GM23338 (cell line): ENCODE data around the gene AKNAD1. TPM values are rescaled to one million over a fixed set of nuclear protein-coding genes. Genes with fewer than 3 reads are reported as not detected.

Experiments
- ATAC-seq: fragments of 200-7000 bp; cut with Tn5 transposase; 3 replicates; pipeline ENCODE4 v1.9.1; 2020
- DNase-seq: peaks from one replicate; pipeline ENCODE4 v3.0.0-alpha.2; 2015; ENCODE audit warnings: low spot score
- H2AFZ ChIP-seq: fragments of 200-600 bp; sonication (generic); 2 replicates; pipeline ENCODE4 v1.8.0; 2016; ENCODE audit warnings: antibody characterized with exemption, mild to moderate bottlenecking, moderate library complexity
- H3F3A ChIP-seq: fragments of 200-600 bp; sonication (generic); replicated peaks from 2 replicates; pipeline ENCODE4 v1.8.0; 2017; ENCODE audit warnings: antibody characterized with exemption, mixed run types, low read depth
- H3K27ac ChIP-seq: fragments of 200-600 bp; sonication (generic); 2 replicates; pipeline ENCODE4 v1.6.1; 2016; ENCODE audit warnings: low read depth
- H3K27me3 ChIP-seq: fragments of 200-600 bp; sonication (generic); 2 replicates; pipeline ENCODE4 v1.8.0; 2016; ENCODE audit warnings: mild to moderate bottlenecking, mixed run types, moderate library complexity; ENCODE audit not compliant: insufficient read depth
- H3K36me3 ChIP-seq: fragments of 200-600 bp; sonication (generic); 2 replicates; pipeline ENCODE4 v1.8.0; 2016; ENCODE audit warnings: mild to moderate bottlenecking; ENCODE audit not compliant: insufficient read depth
- H3K4me1 ChIP-seq: fragments of 200-600 bp; sonication (generic); 2 replicates; pipeline ENCODE4 v1.8.0; 2016; ENCODE audit warnings: mild to moderate bottlenecking, moderate library complexity; ENCODE audit not compliant: insufficient read depth
- H3K4me2 ChIP-seq: fragments of 200-600 bp; sonication (generic); 2 replicates; pipeline ENCODE4 v1.7.1; 2017; ENCODE audit warnings: mixed run types
- H3K4me3 ChIP-seq: fragments of 200-600 bp; sonication (generic); 2 replicates; pipeline ENCODE4 v1.6.1; 2016; ENCODE audit warnings: mixed run types
- H3K79me2 ChIP-seq: fragments of 200-600 bp; sonication (generic); replicated peaks from 2 replicates; pipeline ENCODE4 v1.8.0; 2017; ENCODE audit warnings: mild to moderate bottlenecking; ENCODE audit not compliant: insufficient read depth
- H3K9me2 ChIP-seq: fragments of 200-600 bp; sonication (generic); 2 replicates; pipeline ENCODE4 v1.8.0; 2017; ENCODE audit not compliant: insufficient read depth
- H4K20me1 ChIP-seq: fragments of 200-600 bp; sonication (generic); replicated peaks from 2 replicates; pipeline ENCODE4 v1.8.0; 2017; ENCODE audit warnings: mild to moderate bottlenecking; ENCODE audit not compliant: insufficient read depth
- H3K27ac Mint-ChIP-seq: 2 replicates; pipeline ENCODE4 v1.8.0; 2020; ENCODE audit warnings: inconsistent platforms, mild to moderate bottlenecking, moderate library complexity, mixed read lengths
- H3K27me3 Mint-ChIP-seq: 3 replicates; pipeline ENCODE4 v1.8.0; 2022; ENCODE audit warnings: low read depth, mild to moderate bottlenecking, moderate library complexity, mixed read lengths, inconsistent platforms; ENCODE audit not compliant: insufficient read depth, poor library complexity
- H3K36me3 Mint-ChIP-seq: 3 replicates; pipeline ENCODE4 v1.8.0; 2021; ENCODE audit warnings: low read depth, mild to moderate bottlenecking, inconsistent platforms, moderate library complexity, mixed read lengths
- H3K4me1 Mint-ChIP-seq: 3 replicates; pipeline ENCODE4 v1.8.0; 2020; ENCODE audit warnings: mild to moderate bottlenecking, inconsistent platforms, mixed read lengths
- H3K4me3 Mint-ChIP-seq: 3 replicates; pipeline ENCODE4 v1.8.0; 2021; ENCODE audit warnings: moderate library complexity, mild to moderate bottlenecking, inconsistent platforms, mixed read lengths
- H3K9me3 Mint-ChIP-seq: 3 replicates; pipeline ENCODE4 v1.8.0; 2020; ENCODE audit warnings: moderate library complexity, mild to moderate bottlenecking, inconsistent platforms, mixed read lengths
- CTCF ChIP-seq, 2 experiments: fragments of 200-600 bp in 1 of 2; sonication (generic) in 1 of 2; conservative IDR thresholded peaks; 2 replicates each; pipeline versions ENCODE4 v1.5.1 to v1.6.1; 2016 to 2017; ENCODE audit warnings: antibody characterized with exemption in 2 of 2, low read depth in 2 of 2, mild to moderate bottlenecking in 2 of 2, moderate library complexity in 1 of 2
- EZH2 ChIP-seq: fragments of 200-600 bp; sonication (generic); IDR thresholded peaks from one replicate; pipeline ENCODE4 v1.8.0; 2017; ENCODE audit warnings: antibody characterized with exemption, mild to moderate bottlenecking, low read depth; ENCODE audit not compliant: unreplicated experiment
- EZH2phosphoT487 ChIP-seq: fragments of 200-600 bp; sonication (generic); IDR thresholded peaks from one replicate; pipeline ENCODE4 v1.8.1; 2018; ENCODE audit warnings: antibody characterized with exemption; ENCODE audit not compliant: unreplicated experiment
- POLR2AphosphoS5 ChIP-seq: IDR thresholded peaks from 2 replicates; pipeline ENCODE4 v1.6.1; 2016; ENCODE audit warnings: antibody characterized with exemption, low read depth
- STAT1 ChIP-seq: IDR thresholded peaks from one replicate; pipeline ENCODE4 v1.6.1; 2016; ENCODE audit warnings: antibody characterized with exemption; ENCODE audit not compliant: unreplicated experiment
- ZNF114 ChIP-seq: fragments of 250-450 bp; sonication (Bioruptor Pico); IDR thresholded peaks from 2 replicates; pipeline ENCODE4 v1.5.0; 2020; ENCODE audit warnings: mild to moderate bottlenecking, moderate library complexity
- ZNF331 ChIP-seq: fragments of 250-450 bp; sonication (Bioruptor Pico); IDR thresholded peaks from 2 replicates; pipeline ENCODE4 v1.5.0; 2020; ENCODE audit warnings: low read depth, mild to moderate bottlenecking, moderate library complexity
- polyA plus RNA-seq: library from polyadenylated mRNA; unstranded; fragments of >200 nt; fragmentation: Nextera tagmentation; extraction: Ambion mirVana; gene quantifications from 2 replicates; pipeline ENCODE4 v1.2.1, GENCODE V29; 2016
- total RNA-seq: library from RNA; depleted of rRNA; stranded (reverse); fragments of >200 nt; shearing (Covaris generic); gene quantifications from 2 replicates; pipeline ENCODE4 v1.2.3, GENCODE V29; 2014
- TF ChIP-seq, protein P1 (sequence below): fragments of 250-450 bp; sonication (Bioruptor Pico); IDR thresholded peaks from 2 replicates; pipeline ENCODE4 v1.5.0; 2020; ENCODE audit warnings: mild to moderate bottlenecking, moderate library complexity
- TF ChIP-seq, protein P2 (sequence below): IDR thresholded peaks from 2 replicates; pipeline ENCODE4 v1.6.1; 2016; ENCODE audit warnings: antibody characterized with exemption

The AKNAD1 gene
- total and polyA plus RNA-seq, 2 experiments from 2014 or later: not detected

GRCh38 chr1:108808438-108808837, 48.5 kb downstream of the AKNAD1 start (continued):
- TF ChIP-seq, protein P1, sequence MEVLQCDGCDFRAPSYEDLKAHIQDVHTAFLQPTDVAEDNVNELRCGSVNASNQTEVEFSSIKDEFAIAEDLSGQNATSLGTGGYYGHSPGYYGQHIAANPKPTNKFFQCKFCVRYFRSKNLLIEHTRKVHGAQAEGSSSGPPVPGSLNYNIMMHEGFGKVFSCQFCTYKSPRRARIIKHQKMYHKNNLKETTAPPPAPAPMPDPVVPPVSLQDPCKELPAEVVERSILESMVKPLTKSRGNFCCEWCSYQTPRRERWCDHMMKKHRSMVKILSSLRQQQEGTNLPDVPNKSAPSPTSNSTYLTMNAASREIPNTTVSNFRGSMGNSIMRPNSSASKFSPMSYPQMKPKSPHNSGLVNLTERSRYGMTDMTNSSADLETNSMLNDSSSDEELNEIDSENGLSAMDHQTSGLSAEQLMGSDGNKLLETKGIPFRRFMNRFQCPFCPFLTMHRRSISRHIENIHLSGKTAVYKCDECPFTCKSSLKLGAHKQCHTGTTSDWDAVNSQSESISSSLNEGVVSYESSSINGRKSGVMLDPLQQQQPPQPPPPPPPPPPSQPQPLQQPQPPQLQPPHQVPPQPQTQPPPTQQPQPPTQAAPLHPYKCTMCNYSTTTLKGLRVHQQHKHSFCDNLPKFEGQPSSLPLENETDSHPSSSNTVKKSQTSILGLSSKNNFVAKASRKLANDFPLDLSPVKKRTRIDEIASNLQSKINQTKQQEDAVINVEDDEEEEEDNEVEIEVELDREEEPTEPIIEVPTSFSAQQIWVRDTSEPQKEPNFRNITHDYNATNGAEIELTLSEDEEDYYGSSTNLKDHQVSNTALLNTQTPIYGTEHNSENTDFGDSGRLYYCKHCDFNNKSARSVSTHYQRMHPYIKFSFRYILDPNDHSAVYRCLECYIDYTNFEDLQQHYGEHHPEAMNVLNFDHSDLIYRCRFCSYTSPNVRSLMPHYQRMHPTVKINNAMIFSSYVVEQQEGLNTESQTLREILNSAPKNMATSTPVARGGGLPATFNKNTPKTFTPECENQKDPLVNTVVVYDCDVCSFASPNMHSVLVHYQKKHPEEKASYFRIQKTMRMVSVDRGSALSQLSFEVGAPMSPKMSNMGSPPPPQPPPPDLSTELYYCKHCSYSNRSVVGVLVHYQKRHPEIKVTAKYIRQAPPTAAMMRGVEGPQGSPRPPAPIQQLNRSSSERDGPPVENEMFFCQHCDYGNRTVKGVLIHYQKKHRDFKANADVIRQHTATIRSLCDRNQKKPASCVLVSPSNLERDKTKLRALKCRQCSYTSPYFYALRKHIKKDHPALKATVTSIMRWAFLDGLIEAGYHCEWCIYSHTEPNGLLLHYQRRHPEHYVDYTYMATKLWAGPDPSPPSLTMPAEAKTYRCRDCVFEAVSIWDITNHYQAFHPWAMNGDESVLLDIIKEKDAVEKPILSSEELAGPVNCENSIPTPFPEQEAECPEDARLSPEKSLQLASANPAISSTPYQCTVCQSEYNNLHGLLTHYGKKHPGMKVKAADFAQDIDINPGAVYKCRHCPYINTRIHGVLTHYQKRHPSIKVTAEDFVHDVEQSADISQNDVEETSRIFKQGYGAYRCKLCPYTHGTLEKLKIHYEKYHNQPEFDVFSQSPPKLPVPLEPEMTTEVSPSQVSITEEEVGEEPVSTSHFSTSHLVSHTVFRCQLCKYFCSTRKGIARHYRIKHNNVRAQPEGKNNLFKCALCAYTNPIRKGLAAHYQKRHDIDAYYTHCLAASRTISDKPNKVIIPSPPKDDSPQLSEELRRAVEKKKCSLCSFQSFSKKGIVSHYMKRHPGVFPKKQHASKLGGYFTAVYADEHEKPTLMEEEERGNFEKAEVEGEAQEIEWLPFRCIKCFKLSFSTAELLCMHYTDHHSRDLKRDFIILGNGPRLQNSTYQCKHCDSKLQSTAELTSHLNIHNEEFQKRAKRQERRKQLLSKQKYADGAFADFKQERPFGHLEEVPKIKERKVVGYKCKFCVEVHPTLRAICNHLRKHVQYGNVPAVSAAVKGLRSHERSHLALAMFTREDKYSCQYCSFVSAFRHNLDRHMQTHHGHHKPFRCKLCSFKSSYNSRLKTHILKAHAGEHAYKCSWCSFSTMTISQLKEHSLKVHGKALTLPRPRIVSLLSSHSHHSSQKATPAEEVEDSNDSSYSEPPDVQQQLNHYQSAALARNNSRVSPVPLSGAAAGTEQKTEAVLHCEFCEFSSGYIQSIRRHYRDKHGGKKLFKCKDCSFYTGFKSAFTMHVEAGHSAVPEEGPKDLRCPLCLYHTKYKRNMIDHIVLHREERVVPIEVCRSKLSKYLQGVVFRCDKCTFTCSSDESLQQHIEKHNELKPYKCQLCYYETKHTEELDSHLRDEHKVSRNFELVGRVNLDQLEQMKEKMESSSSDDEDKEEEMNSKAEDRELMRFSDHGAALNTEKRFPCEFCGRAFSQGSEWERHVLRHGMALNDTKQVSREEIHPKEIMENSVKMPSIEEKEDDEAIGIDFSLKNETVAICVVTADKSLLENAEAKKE (CRISPR knock-in tag): no peak
- TF ChIP-seq ZNF331 (CRISPR knock-in tag): no peak
- no peak for TF ChIP-seq EZH2phosphoT487
- TF ChIP-seq STAT1: no peak

GRCh38 chr1:108803548-108803947, 53.3 kb downstream of the AKNAD1 start:
- H3K36me3 ChIP-seq: no peaks in the 10 kb centered on the region

GRCh38 chr1:108801101-108801500, 55.8 kb downstream of the AKNAD1 start:
- Histone ChIP-seq H4K20me1 (no peaks in the 10 kb centered on the region), H3K36me3 (no peaks in the 10 kb centered on the region), H3K27me3 (no peaks in the 10 kb centered on the region), H3K4me3 (no peak overlapping the region), H3K4me1 (no peaks in the 10 kb centered on the region), H3K4me2 (no peak overlapping the region), H3K27ac (no peak overlapping the region), H3F3A (no peaks in the 10 kb centered on the region), H3K79me2 (no peaks in the 10 kb centered on the region), H2AFZ (no peak overlapping the region), H3K9me2 (no peaks in the 10 kb centered on the region)
- Mint-ChIP-seq H3K36me3 (peaks cover 11% of the 10 kb centered on the region), H3K9me3 (no peaks in the 10 kb centered on the region), H3K27me3 (no peaks in the 10 kb centered on the region), H3K4me1 (no peaks in the 10 kb centered on the region), H3K27ac (no peak overlapping the region), H3K4me3 (no peak overlapping the region)
- TF ChIP-seq POLR2AphosphoS5 (no peak), CTCF (conservative IDR thresholded peaks at IDR 0.05; ENCODE audit: low read depth in 2 of 2) (no peak), EZH2phosphoT487 (no peak), ZNF114 (CRISPR knock-in tag) (no peak), EZH2 (no peak), ZNF331 (CRISPR knock-in tag) (no peak)
- TF ChIP-seq, protein P2, sequence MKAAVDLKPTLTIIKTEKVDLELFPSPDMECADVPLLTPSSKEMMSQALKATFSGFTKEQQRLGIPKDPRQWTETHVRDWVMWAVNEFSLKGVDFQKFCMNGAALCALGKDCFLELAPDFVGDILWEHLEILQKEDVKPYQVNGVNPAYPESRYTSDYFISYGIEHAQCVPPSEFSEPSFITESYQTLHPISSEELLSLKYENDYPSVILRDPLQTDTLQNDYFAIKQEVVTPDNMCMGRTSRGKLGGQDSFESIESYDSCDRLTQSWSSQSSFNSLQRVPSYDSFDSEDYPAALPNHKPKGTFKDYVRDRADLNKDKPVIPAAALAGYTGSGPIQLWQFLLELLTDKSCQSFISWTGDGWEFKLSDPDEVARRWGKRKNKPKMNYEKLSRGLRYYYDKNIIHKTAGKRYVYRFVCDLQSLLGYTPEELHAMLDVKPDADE: no peak
- no peak for DNase-seq
- ATAC-seq: no peak

More at GRCh38 chr1:108803548-108803947, 53.3 kb downstream of the AKNAD1 start:
- Mint-ChIP-seq H3K27ac (no peak overlapping the region), H3K9me3 (no peaks in the 10 kb centered on the region), H3K27me3 (peaks cover 2% of the 10 kb centered on the region), H3K4me3 (no peak overlapping the region), H3K4me1 (no peaks in the 10 kb centered on the region), H3K36me3 (peaks cover 18% of the 10 kb centered on the region)
- Histone ChIP-seq H4K20me1 (no peaks in the 10 kb centered on the region), H3K79me2 (no peaks in the 10 kb centered on the region), H3F3A (no peaks in the 10 kb centered on the region), H2AFZ (no peak overlapping the region), H3K27me3 (no peaks in the 10 kb centered on the region), H3K27ac (no peak overlapping the region), H3K4me2 (no peak overlapping the region), H3K9me2 (no peaks in the 10 kb centered on the region), H3K4me1 (no peaks in the 10 kb centered on the region), H3K4me3 (no peak overlapping the region)
- DNase-seq (no peak), ATAC-seq (no peak)
- TF ChIP-seq EZH2phosphoT487: no peak
